ENCODE results near the gene FNTB.
A peak's percentile ranks its signal among the peaks of the same experiment; 100 is the strongest.

The FNTB gene

GRCh38 chr14:64986648-64987437 is at the start of gene FNTB:
TSS of gene FNTB (plus strand) at chr14:64986895. CDS start at chr14:64986954, 59 bp downstream.
- peak; percentile 96 for DNase-seq (ENCODE audit: low spot score)

GRCh38 chr14:64937171-64937820 is 49.4 kb upstream of the FNTB start:
- DNase-seq (ENCODE audit: low spot score), result no peak

GRCh38 chr14:64937821-64938193 is 48.9 kb upstream of the FNTB start:
- no peak for DNase-seq (ENCODE audit: low spot score)

- no peak for DNase-seq (ENCODE audit: low spot score)
Observed at GRCh38 chr14:64938972-64939816, 47.5 kb upstream of the FNTB start.

- DNase-seq (ENCODE audit: low spot score), result no peak
Observed at GRCh38 chr14:64939817-64940190, 46.9 kb upstream of the FNTB start.

- DNase-seq (ENCODE audit: low spot score), result no peak
Observed at GRCh38 chr14:64940336-64940910, 46.3 kb upstream of the FNTB start.

- DNase-seq (ENCODE audit: low spot score), result no peak
Observed at GRCh38 chr14:64942531-64943111, 44.1 kb upstream of the FNTB start, which contains the start of gene GPX2. TSS of gene GPX2 (minus strand) at chr14:64942745. CDS start at chr14:64942726, 19 bp downstream.

GRCh38 chr14:64943556-64943955 is 43.1 kb upstream of the FNTB start:
- DNase-seq (ENCODE audit: low spot score), result no peak

GRCh38 chr14:64944041-64944440 is 42.7 kb upstream of the FNTB start:
- DNase-seq (ENCODE audit: low spot score), result no peak

GRCh38 chr14:64944861-64945260 is 41.8 kb upstream of the FNTB start:
- DNase-seq (ENCODE audit: low spot score), result no peak

GRCh38 chr14:64945431-64946178 is 41.1 kb upstream of the FNTB start:
- DNase-seq (ENCODE audit: low spot score), result no peak

- no peak for DNase-seq (ENCODE audit: low spot score)
Observed at GRCh38 chr14:64946310-64947045, 40.2 kb upstream of the FNTB start.

- no peak for DNase-seq (ENCODE audit: low spot score)
Observed at GRCh38 chr14:64947710-64948611, 38.7 kb upstream of the FNTB start.

- no peak for DNase-seq (ENCODE audit: low spot score)
Observed at GRCh38 chr14:64948612-64949210, 38.0 kb upstream of the FNTB start.

- DNase-seq (ENCODE audit: low spot score), result no peak
Observed at GRCh38 chr14:64950889-64951288, 35.8 kb upstream of the FNTB start.

- no peak for DNase-seq (ENCODE audit: low spot score)
Observed at GRCh38 chr14:64951291-64951690, 35.4 kb upstream of the FNTB start.

- DNase-seq (ENCODE audit: low spot score), result no peak
Observed at GRCh38 chr14:64951724-64952123, 35.0 kb upstream of the FNTB start.

- no peak for DNase-seq (ENCODE audit: low spot score)
Observed at GRCh38 chr14:64952598-64953309, 33.9 kb upstream of the FNTB start.
